ENCODE results near the gene SCG3. TPM values are rescaled to one million over a fixed set of nuclear protein-coding genes. Genes with fewer than 3 reads are reported as not detected.

The SCG3 gene
- total and polyA plus RNA-seq, 2 donors (not counting 1 experiment from before 2014, with no cell fraction given), result not detected

DNA sequence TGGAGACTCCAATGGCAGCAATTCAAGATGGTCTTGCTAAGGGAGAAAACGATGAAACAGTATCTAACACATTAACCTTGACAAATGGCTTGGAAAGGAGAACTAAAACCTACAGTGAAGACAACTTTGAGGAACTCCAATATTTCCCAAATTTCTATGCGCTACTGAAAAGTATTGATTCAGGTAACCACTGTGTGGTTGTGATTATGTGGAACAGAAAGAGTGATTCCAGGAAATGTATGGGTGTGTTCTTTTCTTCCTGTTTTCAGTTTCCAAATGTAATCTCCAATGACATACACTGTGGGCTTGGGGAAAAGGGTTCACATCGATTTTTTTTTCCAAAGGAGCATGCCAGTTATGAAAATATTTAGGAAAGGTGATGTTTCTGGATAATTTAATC is 10.9 kb downstream of the SCG3 start:
- Histone ChIP-seq H3K27ac (ENCODE audit: low read length in 2 of 2) (no peak overlapping the region), H3K79me2 (ENCODE audit: control insufficient read depth, insufficient read depth, low read length) (no peaks in the 10 kb centered on the region), H2AFZ (ENCODE audit: insufficient read depth, low read depth, low read length, poor library complexity, severe bottlenecking) (no peak overlapping the region), H3K9me3 (ENCODE audit: control extremely low read depth in 1 of 3, control insufficient read depth in 2 of 3, insufficient read depth in 1 of 3, low read length in 2 of 3) (no peaks in the 10 kb centered on the region), H3K9ac (ENCODE audit: low read length) (no peak overlapping the region), H3K4me3 (ENCODE audit: control extremely low read depth in 1 of 5, extremely low read depth in 1 of 5, insufficient read depth in 1 of 5, low read depth in 2 of 5, low read length in 4 of 5) (no peak overlapping the region), H3K36me3 (replicated peaks in 1 of 2; ENCODE audit: control extremely low read depth in 1 of 2, control insufficient read depth in 1 of 2, extremely low read depth in 1 of 2, insufficient read depth in 2 of 2, low read length in 1 of 2) (no peaks in the 10 kb centered on the region), H4K20me1 (ENCODE audit: control insufficient read depth, insufficient read depth, low read length, poor library complexity, severe bottlenecking) (no peaks in the 10 kb centered on the region), H3K4me1 (ENCODE audit: control insufficient read depth in 2 of 2, insufficient read depth in 2 of 2, low read length in 2 of 2) (peaks cover 7 to 9% of the 10 kb centered on the region in 2 donors), H3K4me2 (replicated peaks; ENCODE audit: low read depth, low read length, poor library complexity, severe bottlenecking) (no peak overlapping the region), H3K27me3 (replicated peaks in 1 of 4; ENCODE audit: control extremely low read depth in 1 of 4, control insufficient read depth in 3 of 4, insufficient read depth in 4 of 4, low read length in 3 of 4) (no peaks in the 10 kb centered on the region)
- CTCF ChIA-PET, result interaction anchor here (0.9 to 1.3 kb wide), 2 partner anchors 11 to 43 kb away, joined by 3 to 4 read pairs; no protein-coding TSS in a partner anchor
- ATAC-seq (ENCODE audit: low read depth), result no peak
- Mint-ChIP-seq H3K4me1 (peaks cover 11% of the 10 kb centered on the region), H3K4me3 (no peak overlapping the region), H3K9me3 (ENCODE audit: insufficient read depth) (no peaks in the 10 kb centered on the region), H3K27me3 (peaks cover 9% of the 10 kb centered on the region), H3K27ac (no peak overlapping the region)
- no CpG with 5 or more reads among the region's 3 CpGs for WGBS (ENCODE audit: insufficient coverage)
- POLR2A ChIA-PET, result no interaction called here
- no peak for TF ChIP-seq CTCF (IDR thresholded peaks at IDR 0.05)
- no peak for TF ChIP-seq EZH2 (IDR thresholded peaks at IDR 0.05; ENCODE audit: borderline replicate concordance, insufficient read depth, low read depth, low read length, poor library complexity, severe bottlenecking)
- DNase-seq, result no peak
- intact Hi-C loops (cut with micrococcal nuclease), result no loop called here

- H3K27me3 ChIP-seq (replicated peaks in 1 of 4; ENCODE audit: control extremely low read depth in 1 of 4, control insufficient read depth in 3 of 4, insufficient read depth in 4 of 4, low read length in 3 of 4), result peaks cover 0 to 3% (median 0%) of the 10 kb centered on the region in 4 experiments
- H4K20me1 ChIP-seq (ENCODE audit: control insufficient read depth, insufficient read depth, low read length, poor library complexity, severe bottlenecking), result no peaks in the 10 kb centered on the region
- Mint-ChIP-seq H3K4me3 (no peak overlapping the region), H3K9me3 (ENCODE audit: insufficient read depth) (no peaks in the 10 kb centered on the region), H3K4me1 (peaks cover 11% of the 10 kb centered on the region), H3K27ac (no peak overlapping the region), H3K27me3 (peaks cover 3% of the 10 kb centered on the region)
- ChIA-PET CTCF (interaction anchor here (1.1 to 1.5 kb wide), 2 partner anchors 46 to 81 kb away, joined by 3 read pairs; no protein-coding TSS in a partner anchor), POLR2A (no interaction called here)
- 93% methylated on average over 3 of the region's 5 CpGs for WGBS (ENCODE audit: insufficient coverage)
- DNase-seq (no peak), ATAC-seq (ENCODE audit: low read depth) (no peak)
- peaks cover 7 to 8% of the 10 kb centered on the region in 2 donors for H3K4me1 ChIP-seq (ENCODE audit: control insufficient read depth in 2 of 2, insufficient read depth in 2 of 2, low read length in 2 of 2)
- TF ChIP-seq EZH2 (IDR thresholded peaks at IDR 0.05; ENCODE audit: borderline replicate concordance, insufficient read depth, low read depth, low read length, poor library complexity, severe bottlenecking) (no peak), CTCF (IDR thresholded peaks at IDR 0.05) (no peak)
- intact Hi-C loops (cut with micrococcal nuclease), result no loop called here
- H3K27ac ChIP-seq (ENCODE audit: low read length in 2 of 2), result no peak overlapping the region
- H3K79me2 ChIP-seq (ENCODE audit: control insufficient read depth, insufficient read depth, low read length), result no peaks in the 10 kb centered on the region
- H3K36me3 ChIP-seq (replicated peaks in 1 of 2; ENCODE audit: control extremely low read depth in 1 of 2, control insufficient read depth in 1 of 2, extremely low read depth in 1 of 2, insufficient read depth in 2 of 2, low read length in 1 of 2), result no peaks in the 10 kb centered on the region
- H3K4me3 ChIP-seq (ENCODE audit: control extremely low read depth in 1 of 5, extremely low read depth in 1 of 5, insufficient read depth in 1 of 5, low read depth in 2 of 5, low read length in 4 of 5), result no peak overlapping the region
- H3K4me2 ChIP-seq (replicated peaks; ENCODE audit: low read depth, low read length, poor library complexity, severe bottlenecking), result no peak overlapping the region
- no peak overlapping the region for H3K9ac ChIP-seq (ENCODE audit: low read length)
- H3K9me3 ChIP-seq (ENCODE audit: control extremely low read depth in 1 of 3, control insufficient read depth in 2 of 3, insufficient read depth in 1 of 3, low read length in 2 of 3), result no peaks in the 10 kb centered on the region
- H2AFZ ChIP-seq (ENCODE audit: insufficient read depth, low read depth, low read length, poor library complexity, severe bottlenecking), result no peak overlapping the region
Measured at GRCh38 chr15:51696566-51696965, 15.3 kb downstream of the SCG3 start.
